ENCODE results near the gene BTC. TPM values are rescaled to one million over a fixed set of nuclear protein-coding genes. Genes with fewer than 3 reads are reported as not detected.
"Not testable (repeated sequence)": the region's sequence is repeated elsewhere in the genome, so short reads cannot be mapped to it uniquely, and the experiment has no call there.

The BTC gene, protein sequence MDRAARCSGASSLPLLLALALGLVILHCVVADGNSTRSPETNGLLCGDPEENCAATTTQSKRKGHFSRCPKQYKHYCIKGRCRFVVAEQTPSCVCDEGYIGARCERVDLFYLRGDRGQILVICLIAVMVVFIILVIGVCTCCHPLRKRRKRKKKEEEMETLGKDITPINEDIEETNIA
- polyA plus RNA-seq: 1 to 10 TPM in 1 of 3 donors, under 1 TPM in 2; 0.45 to 1.7 (median 0.65) TPM

DNA sequence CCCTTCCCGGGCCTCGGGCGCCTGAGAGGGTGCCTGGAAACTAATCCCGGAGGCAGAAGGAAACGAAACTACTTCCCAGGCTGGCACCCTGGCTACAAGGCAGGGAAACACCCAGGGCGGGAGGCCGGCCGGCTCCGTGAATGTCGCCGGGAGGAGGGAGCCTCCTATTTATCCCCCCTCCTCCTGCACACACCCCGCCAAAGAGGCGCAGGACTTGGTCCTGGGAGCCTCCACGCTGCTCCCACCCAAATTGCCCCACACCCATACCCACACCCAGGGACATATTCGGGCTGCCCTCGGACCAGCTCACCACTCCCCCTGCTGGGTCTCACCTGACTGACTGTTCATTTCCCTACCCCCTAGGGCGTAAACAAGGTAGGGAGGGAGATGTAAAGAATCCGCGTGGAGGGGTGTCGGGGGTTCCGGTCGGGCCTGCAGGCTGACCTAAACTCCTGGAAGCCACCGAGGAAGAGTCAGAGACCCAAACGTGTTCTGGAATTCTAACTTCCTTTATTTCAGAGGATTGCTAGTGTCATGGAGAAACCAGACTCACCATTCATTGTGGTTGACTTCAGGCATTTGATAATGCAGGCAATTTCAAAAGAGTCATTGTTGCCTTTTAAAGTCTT, at the start of gene BTC:
Gene BTC, minus strand, starts transcription at position 142 of the 629 bp plus-strand sequence. CDS start 198 bp downstream, outside the sequence.
- 0 to 2% (median 2%) methylated on average over 23 to 24 of the region's 24 CpGs for WGBS, 3 donors
- H3K27ac ChIP-seq (ENCODE audit: low read depth, low read length): no peak within 1 kb of the TSS

DNA sequence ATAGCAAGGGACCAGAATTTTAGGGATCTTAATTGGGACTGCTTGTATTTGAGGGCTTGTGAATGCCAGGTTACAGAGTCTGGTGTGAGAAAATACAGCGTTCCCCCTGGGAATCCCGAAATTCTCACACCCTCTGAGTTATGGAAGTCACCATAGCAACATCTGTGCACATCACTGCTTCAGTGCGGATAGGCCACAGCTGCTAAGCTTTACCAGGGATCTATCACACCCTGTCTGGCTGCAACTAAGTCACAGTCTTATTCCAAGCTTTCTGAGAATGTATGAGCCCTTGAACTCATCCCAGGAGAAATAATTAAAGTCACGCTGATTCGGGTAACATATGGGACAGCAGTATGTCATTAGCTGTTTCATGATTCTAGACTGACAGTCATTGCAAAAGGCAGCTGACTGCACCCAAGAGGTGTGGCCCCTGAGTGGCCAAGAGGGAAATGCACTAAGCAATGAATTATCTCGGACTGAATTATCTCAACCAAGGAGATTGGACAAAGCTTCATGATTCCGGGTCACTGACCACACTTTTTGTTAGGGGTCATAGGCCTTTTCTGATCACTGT, 46.7 kb upstream of the BTC start:
- H3K27ac ChIP-seq (ENCODE audit: low read depth, low read length): no peak overlapping the region
- WGBS, 3 donors: 60 to 72% (median 65%) methylated on average over 7 of the region's 7 CpGs

DNA sequence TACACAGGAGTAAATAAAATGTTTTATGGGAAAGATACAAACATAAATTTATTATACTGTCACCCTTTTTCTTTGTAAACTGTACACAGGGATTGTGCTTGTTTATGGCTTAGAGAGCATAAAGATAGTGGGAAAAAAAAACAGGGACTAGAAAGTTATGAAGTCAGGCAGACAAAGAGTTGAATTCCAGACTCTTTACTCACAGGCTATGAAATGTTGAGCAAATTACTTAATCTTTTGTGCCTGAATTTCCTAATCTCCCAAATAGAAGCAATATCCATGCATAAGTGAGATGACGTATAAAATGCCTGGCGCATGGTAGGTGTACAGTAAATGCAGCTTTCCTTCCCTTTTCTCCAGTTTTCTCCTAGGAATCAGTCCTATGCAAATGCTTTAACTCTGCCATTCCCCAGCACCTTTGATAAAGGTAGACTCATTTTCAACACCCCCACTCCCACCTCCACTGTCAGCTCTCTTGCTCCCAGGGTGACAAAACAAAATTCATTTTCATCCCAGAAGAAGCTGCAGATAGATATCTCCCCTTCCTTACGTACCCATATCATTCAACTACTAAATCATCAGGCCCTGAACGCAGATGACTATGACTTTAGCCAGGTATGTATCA, 44.5 kb upstream of the BTC start:
- 76 to 83% (median 79%) methylated on average over 4 of the region's 4 CpGs for WGBS, 3 donors
- no peak overlapping the region for H3K27ac ChIP-seq (ENCODE audit: low read depth, low read length)

DNA sequence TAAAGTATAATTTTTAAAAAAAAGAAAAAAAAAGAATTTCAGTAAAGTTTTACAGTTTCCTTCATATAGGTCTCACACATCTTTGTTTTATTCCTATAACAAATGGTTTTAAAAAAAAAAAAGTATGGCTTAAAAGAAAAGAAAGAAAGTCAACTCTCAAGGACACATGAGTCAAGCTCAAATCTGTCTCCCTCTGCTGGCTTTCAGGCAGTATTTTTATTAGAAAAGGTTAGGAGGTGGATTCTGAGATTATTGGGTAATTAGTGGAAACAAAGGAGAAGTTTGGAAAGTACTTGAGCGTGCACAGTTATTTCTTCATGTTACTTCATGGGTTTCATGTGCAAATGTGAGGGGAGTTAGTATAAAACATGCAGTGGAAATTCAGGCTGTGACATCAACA, 36.6 kb upstream of the BTC start:
- no peak overlapping the region for H3K27ac ChIP-seq (ENCODE audit: low read depth, low read length)
- WGBS, 3 donors: 64 to 89% (median 87%) methylated on average over 1 of the region's 1 CpG

DNA sequence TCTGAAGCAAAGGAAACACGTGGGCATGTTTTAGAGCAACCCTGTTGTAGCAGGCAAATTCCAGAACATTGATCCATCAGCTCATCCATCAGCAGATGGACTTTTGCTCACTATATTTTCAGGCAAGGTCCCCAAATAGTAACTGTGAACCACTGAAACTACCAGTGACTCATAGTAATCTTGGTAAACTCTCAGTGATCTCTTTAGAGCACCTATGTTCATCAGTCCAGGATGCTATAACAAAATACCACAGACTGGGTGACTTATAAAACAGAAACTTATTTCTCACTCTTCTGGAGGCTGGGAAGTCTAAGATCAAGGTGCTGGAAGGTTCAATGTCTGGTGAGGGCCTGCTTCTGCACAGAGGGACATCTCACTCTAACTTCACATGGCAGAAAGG, 28.9 kb upstream of the BTC start:
- 38 to 43% (median 38%) methylated on average over 1 of the region's 1 CpG for WGBS, 3 donors
- H3K27ac ChIP-seq (ENCODE audit: low read depth, low read length): no peak overlapping the region

DNA sequence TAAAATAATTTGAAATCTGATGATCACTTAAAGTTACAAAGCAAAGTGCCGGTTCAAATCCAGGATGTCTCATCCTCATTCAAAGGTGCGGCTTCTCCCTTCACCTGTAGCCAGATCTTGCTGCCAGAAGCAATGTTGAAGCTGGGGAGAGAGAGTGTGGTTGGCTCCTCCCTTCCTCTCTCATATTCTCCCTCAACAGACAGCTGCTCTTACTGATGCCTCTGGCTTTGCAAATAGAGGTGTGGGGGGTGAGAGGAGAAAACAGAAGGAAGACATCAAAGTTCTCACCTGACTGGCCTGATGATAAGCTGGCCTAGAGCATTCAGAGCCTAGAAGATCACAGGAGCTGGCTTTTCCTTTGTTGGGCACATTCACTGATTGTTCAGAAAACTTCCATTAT, 28.3 kb upstream of the BTC start:
- WGBS, 3 donors: 78 to 93% (median 88%) methylated on average over 2 of the region's 2 CpGs

DNA sequence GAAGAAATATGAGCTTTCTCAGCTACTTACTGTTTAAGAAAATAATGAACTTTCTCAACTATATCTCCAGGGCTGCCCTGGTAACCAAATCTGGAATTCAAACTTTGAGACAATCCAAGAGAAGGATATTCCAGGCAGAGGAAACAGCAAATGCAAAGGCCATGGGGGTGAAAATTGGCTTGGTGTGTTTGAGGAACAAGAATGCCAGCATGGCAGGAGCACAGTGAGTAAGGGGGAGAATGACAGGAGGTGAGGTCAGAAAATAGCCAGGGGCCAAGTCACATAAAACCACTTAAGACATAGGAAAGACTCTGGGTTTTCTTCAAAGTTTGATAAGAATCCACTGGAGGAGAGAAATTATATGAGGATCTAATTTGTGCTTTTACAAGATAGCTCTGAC, 27.2 kb upstream of the BTC start:
- H3K27ac ChIP-seq (ENCODE audit: low read depth, low read length): no peak overlapping the region

More for the DNA sequence above, 28.3 kb upstream of the BTC start:
- H3K27ac ChIP-seq (ENCODE audit: low read depth, low read length): no peak overlapping the region

DNA sequence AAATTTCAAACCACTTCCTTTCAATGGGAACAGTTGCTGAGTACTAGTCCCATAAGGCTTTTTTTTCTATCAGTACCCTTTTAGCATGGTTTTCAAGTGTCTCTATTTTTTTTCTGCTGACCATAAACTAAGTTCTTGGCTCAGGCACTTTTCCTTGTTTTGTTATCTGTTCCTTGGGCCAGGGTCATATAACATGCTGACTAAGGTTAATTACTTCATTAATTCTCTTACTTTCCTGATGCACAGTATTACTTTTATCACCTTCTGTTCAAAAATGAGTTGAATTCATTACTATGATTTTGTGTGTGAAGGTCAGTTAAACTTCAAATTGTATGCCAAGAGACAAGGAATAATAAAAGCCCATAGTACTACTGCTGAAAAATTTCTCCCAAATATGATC, 19.7 kb upstream of the BTC start:
- no peak overlapping the region for H3K27ac ChIP-seq (ENCODE audit: low read depth, low read length)

DNA sequence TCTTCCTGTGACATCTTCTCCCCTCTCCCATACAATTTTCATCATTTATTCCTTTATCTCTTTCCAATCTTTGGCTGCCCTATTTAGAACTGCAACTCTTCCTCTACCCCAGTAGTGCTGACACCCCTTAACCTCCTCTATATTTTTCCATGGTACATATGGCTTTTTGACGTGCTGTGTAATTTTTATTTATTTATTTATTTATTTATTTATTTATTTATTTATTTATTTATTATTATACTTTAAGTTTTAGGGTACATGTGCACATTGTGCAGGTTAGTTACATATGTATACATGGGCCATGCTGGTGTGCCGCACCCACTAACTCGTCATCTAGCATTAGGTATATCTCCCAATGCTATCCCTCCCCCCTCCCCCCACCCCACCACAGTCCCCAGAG, 17.7 kb upstream of the BTC start:
- not testable (repeated sequence) for H3K27ac ChIP-seq (ENCODE audit: low read depth, low read length)
- WGBS, 3 donors: 69 to 74% (median 73%) methylated on average over 3 of the region's 3 CpGs

DNA sequence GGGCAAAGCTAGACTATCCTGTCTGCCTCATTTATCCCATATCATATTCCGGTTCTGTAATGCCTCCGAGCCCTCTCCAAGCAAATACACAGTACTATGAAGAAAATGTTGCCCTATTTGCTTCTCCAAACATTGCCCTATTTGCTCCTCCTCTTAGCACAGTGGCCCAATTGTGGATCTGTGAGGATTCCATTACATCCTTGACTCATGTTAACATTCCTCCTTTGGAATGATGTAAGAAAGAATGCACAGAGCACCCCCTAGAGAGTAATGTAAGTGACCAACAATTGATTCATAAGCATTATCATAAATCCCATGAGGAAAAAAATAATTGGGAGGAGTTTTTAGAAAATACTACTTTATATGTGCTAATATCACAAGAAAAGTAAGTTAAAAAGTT, 11.3 kb upstream of the BTC start:
- no peak overlapping the region for H3K27ac ChIP-seq (ENCODE audit: low read depth, low read length)
- 54 to 86% (median 76%) methylated on average over 2 of the region's 2 CpGs for WGBS, 3 donors

DNA sequence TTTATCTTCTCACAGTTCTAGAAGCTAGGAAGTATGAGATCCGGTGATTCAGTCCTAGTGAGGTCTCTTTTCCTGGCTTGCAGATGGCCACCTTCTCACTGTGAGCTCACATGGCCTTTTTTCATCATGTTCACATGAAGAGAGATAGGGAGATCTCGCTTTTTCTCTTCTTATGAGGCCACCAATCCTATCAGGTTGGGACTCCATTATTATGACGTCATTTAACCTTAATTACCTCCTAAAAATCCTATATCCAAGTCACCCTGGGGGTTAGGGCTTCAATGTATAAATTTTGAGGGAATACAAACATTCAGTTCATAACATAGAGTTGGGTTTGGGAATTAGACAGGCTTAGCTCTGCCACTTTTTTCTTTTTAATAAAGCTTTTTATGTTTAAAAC, 6.0 kb upstream of the BTC start:
- WGBS, 3 donors: 61 to 80% (median 75%) methylated on average over 3 of the region's 3 CpGs
- no peak overlapping the region for H3K27ac ChIP-seq (ENCODE audit: low read depth, low read length)

DNA sequence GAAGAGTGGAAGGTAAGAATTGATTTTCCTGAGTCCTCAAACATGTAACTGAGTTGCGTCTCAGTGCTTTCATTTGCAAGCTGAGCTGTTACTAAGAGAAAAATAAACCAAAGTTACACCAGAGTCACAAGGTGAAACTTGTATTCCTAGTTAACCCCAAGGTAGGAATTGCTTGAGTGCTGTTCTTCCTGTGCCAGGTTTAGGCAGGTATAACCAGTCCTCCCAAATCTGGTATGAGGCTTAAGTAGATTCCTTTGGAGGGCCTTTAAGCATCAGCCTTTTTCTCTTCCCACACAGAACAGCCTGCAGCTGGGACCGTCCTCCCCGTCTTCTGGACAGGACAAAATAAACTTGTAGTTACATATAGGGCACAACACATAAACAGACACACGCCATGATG, 2.3 kb upstream of the BTC start:
- no peak overlapping the region for H3K27ac ChIP-seq (ENCODE audit: low read depth, low read length)
- 83 to 88% (median 88%) methylated on average over 4 of the region's 4 CpGs for WGBS, 3 donors

DNA sequence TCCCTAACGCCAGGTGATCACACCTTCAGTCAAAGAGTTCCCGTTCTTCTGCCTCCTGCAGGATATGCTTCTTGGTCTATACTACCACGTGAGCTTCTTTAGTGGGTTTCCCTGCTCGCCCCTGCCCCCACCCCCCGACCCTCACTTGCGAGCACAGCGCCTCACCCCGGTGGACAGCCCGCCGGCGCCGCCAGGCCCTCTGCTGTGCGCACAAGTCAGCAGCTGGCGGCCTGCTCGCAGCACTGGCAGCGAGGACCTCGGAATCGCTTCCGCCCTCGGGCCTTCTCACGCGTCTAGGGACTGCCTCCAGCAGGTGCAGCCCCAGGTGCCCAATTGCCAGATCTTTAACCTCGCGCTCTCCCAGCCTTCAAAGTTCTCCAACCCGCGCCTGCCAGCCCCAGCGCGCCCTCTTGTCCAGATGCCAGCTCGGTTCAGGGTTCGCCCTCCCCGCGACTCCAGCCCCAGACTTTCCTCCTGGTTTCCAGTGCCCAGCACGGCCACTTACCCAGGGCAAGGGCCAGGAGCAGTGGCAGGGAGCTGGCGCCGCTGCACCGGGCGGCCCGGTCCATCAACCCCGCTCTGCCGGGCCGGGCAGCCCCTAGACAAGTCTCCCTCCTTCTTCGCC, 454 bp downstream of the BTC start:
- WGBS, 3 donors: 0 to 1% (median 1%) methylated on average over 41 to 42 of the region's 42 CpGs
- no peak overlapping the region for H3K27ac ChIP-seq (ENCODE audit: low read depth, low read length)

DNA sequence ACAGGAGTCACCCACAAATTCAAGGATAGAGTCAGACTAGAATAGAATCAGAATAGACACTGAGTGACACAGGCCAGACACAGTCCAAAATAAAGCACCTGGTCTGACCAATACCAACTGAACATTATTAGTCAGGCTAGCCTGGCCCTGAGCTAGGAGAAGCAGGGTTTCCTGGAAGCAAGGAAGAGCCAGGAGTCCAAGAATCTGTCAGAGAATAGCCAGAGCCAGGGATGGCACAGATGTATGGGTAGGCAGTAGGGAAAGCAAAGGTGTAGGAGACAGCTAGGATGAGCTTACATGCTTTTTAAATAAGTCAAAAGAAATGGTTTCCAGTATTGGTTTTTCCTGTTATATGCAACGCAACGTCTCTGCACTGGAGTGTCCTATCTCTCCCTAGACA, 3.7 kb downstream of the BTC start:
- 88 to 96% (median 93%) methylated on average over 2 of the region's 2 CpGs for WGBS, 3 donors
- H3K27ac ChIP-seq (ENCODE audit: low read depth, low read length): no peak overlapping the region

DNA sequence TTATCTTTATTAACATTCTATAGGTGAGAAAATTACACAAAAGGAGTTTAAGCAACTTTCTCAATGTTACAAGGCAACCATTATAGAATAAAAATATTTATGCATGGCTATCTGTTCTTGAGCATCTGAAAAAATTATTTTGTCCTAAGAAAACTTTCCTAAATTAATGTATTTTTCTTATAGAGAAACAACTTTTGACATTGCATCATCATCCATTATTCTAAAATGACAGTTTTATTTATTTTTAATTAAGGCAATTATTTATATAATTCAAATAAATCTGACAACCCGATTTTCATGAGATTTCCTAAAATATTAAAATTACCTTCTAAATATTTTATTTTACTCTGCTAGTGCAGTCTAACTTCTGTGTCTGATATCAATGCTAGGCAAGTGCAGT, 4.8 kb downstream of the BTC start:
- no peak overlapping the region for H3K27ac ChIP-seq (ENCODE audit: low read depth, low read length)
- WGBS, 3 donors: 42 to 88% (median 78%) methylated on average over 1 of the region's 1 CpG

DNA sequence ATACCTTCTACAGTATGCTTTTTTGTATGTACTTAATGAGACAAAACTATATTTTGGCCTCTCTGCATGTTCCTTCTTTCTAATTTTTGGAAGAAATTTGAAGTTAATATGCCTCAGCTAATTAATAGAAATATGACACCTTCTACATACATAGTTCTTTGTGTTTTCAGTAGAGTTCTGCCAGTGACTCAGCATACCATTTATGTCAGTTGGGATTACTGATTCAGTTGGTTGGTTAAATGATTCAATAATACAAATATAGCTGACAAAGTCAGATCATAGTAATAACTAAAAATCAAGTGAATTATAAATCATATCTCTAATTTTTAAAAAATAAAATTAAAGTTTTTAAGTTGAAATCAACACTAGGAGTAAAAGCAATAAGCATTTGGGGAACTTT, 16.8 kb downstream of the BTC start:
- H3K27ac ChIP-seq (ENCODE audit: low read depth, low read length): no peak overlapping the region

DNA sequence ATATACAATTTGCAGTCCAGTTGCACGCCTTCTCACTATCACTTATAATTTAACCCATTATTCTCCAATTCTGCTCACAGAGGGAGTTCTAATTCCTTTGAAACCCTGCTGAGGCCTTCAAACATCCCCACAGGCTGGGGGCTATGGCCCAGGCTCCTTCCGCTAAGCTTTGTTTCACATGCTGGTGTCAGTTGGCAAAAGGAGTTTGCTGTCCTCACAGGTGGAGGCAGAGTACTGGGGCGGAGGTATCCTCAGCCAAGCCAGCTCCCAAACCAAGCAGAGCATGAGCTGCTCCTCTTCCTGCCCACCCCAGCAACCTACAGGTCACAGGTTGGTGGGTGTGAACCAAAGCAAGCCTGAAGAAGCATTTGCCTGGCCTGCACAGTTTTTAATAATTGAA, 21.5 kb downstream of the BTC start:
- 86 to 91% (median 89%) methylated on average over 3 of the region's 3 CpGs for WGBS, 3 donors
- no peak overlapping the region for H3K27ac ChIP-seq (ENCODE audit: low read depth, low read length)

DNA sequence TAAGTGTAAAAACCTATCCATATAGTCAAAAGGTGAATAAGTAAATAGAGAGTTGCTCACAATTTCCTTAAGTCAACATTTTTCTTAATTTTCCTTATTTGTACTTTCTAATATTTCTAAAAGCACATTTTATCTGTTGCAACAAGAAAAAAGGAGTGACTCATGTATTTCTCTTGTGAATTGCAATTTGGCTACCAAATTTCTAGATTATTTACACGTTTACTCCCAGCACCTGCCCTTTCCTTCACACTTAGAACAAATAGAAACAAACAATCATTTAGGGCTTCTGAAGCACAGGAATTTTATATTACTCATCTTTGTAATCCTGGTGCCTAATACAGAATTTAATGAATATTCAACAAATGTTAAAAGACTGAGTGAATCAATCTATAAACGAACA, 22.2 kb downstream of the BTC start:
- H3K27ac ChIP-seq (ENCODE audit: low read depth, low read length): no peak overlapping the region
- WGBS, 3 donors: 62 to 89% (median 75%) methylated on average over 2 of the region's 2 CpGs

DNA sequence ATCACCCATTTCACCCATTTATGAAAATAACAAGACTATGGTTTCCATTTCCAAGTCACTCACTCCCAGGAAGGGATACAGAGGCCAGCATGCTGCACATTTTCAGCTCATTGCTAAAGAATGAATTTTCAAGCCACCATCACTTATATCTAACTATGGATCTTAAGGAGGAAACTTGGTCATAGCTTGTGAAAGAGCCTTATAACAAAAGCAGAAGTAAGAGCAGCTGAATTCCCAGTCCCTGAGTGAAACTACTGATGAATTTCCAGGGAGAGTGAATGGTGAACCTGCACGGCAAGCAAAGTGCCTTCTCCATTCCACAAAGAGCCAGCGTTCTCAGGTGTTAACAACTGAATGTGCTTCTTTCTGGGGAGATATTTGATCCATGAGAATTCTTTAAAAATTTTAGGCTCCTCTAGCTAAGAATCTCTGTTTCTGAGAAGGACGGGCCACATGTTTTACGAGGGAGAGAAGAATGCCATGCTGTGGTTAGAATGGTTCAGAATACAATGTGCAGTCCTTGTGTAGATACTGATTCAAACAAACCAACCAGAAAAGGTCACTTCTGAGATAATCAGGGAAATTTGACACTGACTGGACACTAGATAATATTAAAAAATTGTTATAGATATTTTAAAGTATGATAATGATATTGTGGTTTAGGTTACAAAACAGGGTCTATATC, 24.0 kb downstream of the BTC start:
- no peak overlapping the region for H3K27ac ChIP-seq (ENCODE audit: low read depth, low read length)
- 80 to 92% (median 86%) methylated on average over 4 of the region's 4 CpGs for WGBS, 3 donors
